GM12878 (cell line): ENCODE data around the gene THY1. TPM values are rescaled to one million over a fixed set of nuclear protein-coding genes. Genes with fewer than 3 reads are reported as not detected.

Source experiments
- ATF2 ChIP-seq: IDR thresholded peaks from 2 replicates; pipeline ENCODE4 v1.6.1; 2012; ENCODE audit warnings: low read length, inconsistent platforms
- E4F1 ChIP-seq: fragments of 450-650 bp; IDR thresholded peaks from 2 replicates; pipeline ENCODE4 v1.6.1; 2018; ENCODE audit warnings: borderline replicate concordance, mild to moderate bottlenecking; ENCODE audit not compliant: partially characterized antibody
- HCFC1 ChIP-seq: fragments of 150-350 bp; IDR thresholded peaks from 2 replicates; pipeline ENCODE4 v1.6.1; 2014; ENCODE audit warnings: low read length
- KAT2A ChIP-seq: conservative IDR thresholded peaks from 2 replicates; pipeline ENCODE4 v1.6.1; 2011; ENCODE audit warnings: low read depth, low read length; ENCODE audit not compliant: control insufficient read depth
- POLR2AphosphoS2 ChIP-seq: IDR thresholded peaks from 2 replicates; pipeline ENCODE4 v1.6.1; 2011; ENCODE audit warnings: low read depth, mild to moderate bottlenecking, low read length, improper control_type of control experiment, moderate library complexity
- RB1 ChIP-seq: fragments of 450-650 bp; formaldehyde crosslinking; IDR thresholded peaks from 2 replicates; pipeline ENCODE4 v1.6.1; 2017; ENCODE audit warnings: mild to moderate bottlenecking, borderline replicate concordance
- RCOR1 ChIP-seq: conservative IDR thresholded peaks from 2 replicates; pipeline ENCODE4 v1.6.1; 2012; ENCODE audit warnings: low read depth, low read length, improper control_type of control experiment
- SIN3A ChIP-seq: IDR thresholded peaks from 2 replicates; pipeline ENCODE4 v1.6.1; 2012; ENCODE audit warnings: low read depth, low read length, improper control_type of control experiment
- SMARCA5 ChIP-seq: fragments of 450-650 bp; IDR thresholded peaks from 2 replicates; pipeline ENCODE4 v1.6.1; 2017; ENCODE audit warnings: mild to moderate bottlenecking
- STAT3 ChIP-seq: IDR thresholded peaks from 2 replicates; pipeline ENCODE4 v1.6.1; 2011; ENCODE audit warnings: low read depth, low read length, improper control_type of control experiment
- TCF12 ChIP-seq: IDR thresholded peaks from 2 replicates; pipeline ENCODE4 v1.6.1; 2011; ENCODE audit warnings: low read depth, mild to moderate bottlenecking, low read length
- YBX1 ChIP-seq: fragments of 450-650 bp; IDR thresholded peaks from 2 replicates; pipeline ENCODE4 v1.6.1; 2016; ENCODE audit warnings: antibody characterized with exemption
- polyA plus RNA-seq, 11 experiments: library from polyadenylated mRNA; depleted of rRNA in 4 of 11; unstranded in 6 of 11; stranded (reverse) in 5 of 11; fragments of >200 nt; fragmentation: Nextera tagmentation in 4 of 11; fragmentation: Illumina TruSeq in 1 of 11; extraction: Ambion mirVana in 4 of 11; extraction: Trizol in 1 of 11; gene quantifications; 1 replicate in 1 of 11; 2 replicates in 10 of 11; pipeline versions ENCODE4 v1.2.1 to v1.2.3, GENCODE V29; 2011 to 2016; ENCODE audit warnings: inconsistent platforms in 2 of 11, missing spikeins in 2 of 11, low read depth in 1 of 11
- total RNA-seq, 4 experiments: library from RNA; depleted of rRNA in 3 of 4; stranded (reverse); fragments of >200 nt in 3 of 4; fragmentation: Illumina TruSeq in 1 of 4; extraction: Trizol in 1 of 4; gene quantifications; 2 replicates each; pipeline versions ENCODE4 v1.2.1 to v1.2.3, GENCODE V29; 2013 to 2021

The THY1 gene
- total and polyA plus RNA-seq, 10 of the 15 experiments (the other 5 are each of a cell fraction or from before 2014, with no cell fraction given): 0.86 to 20.1 (median 3.2) TPM

- TF ChIP-seq E4F1 (no peak), SIN3A (no peak), YBX1 (no peak), KAT2A (no peak), STAT3 (no peak), TCF12 (no peak), RB1 (no peak), SMARCA5 (no peak), HCFC1 (no peak), ATF2 (no peak), RCOR1 (no peak), POLR2AphosphoS2 (no peak)
Observed at GRCh38 chr11:119450590-119451326, 27.8 kb upstream of the THY1 start (continued).
